WTC11 (cell line): ENCODE measurements around the gene GALNT4. TPM values are rescaled to one million over a fixed set of nuclear protein-coding genes. Genes with fewer than 3 reads are reported as not detected.

ENCODE experiments used
- ATAC-seq: fragments of 200-7000 bp; cut with Tn5 transposase; 2 replicates; pipeline ENCODE4 v1.10.0; 2021; ENCODE audit warnings: mild to moderate bottlenecking, moderate library complexity
- CTCF ChIA-PET: fragments of 300-600 bp; sonication (Branson Sonifier 250); formaldehyde crosslinking; loops from one replicate; lab custom pipeline; 2021; ENCODE audit warnings: antibody characterized with exemption; lab: Charles Lee
- POLR2A ChIA-PET: fragments of 350-600 bp; sonication (Branson Sonifier 250); formaldehyde crosslinking; loops from one replicate; lab custom pipeline; 2021; ENCODE audit warnings: antibody characterized with exemption; lab: Charles Lee
- DNase-seq: peaks from one replicate; pipeline ENCODE4 v3.0.0; 2021; ENCODE audit warnings: low spot score
- H3K27ac Mint-ChIP-seq: 2 replicates; pipeline ENCODE4 v1.8.0; 2021; ENCODE audit warnings: mixed read lengths
- H3K27me3 Mint-ChIP-seq: 2 replicates; pipeline ENCODE4 v1.8.0; 2021; ENCODE audit warnings: low read depth, mild to moderate bottlenecking, moderate library complexity, mixed read lengths
- H3K36me3 Mint-ChIP-seq: 2 replicates; pipeline ENCODE4 v1.8.0; 2021; ENCODE audit warnings: mixed read lengths
- H3K4me1 Mint-ChIP-seq: 2 replicates; pipeline ENCODE4 v1.8.0; 2022; ENCODE audit warnings: mixed read lengths
- H3K4me3 Mint-ChIP-seq: 2 replicates; pipeline ENCODE4 v1.8.0; 2021; ENCODE audit warnings: mild to moderate bottlenecking, moderate library complexity, mixed read lengths
- H3K9me3 Mint-ChIP-seq: 2 replicates; pipeline ENCODE4 v1.8.0; 2021; ENCODE audit warnings: mixed read lengths
- CBFB ChIP-seq: sonication (generic); formaldehyde crosslinking; IDR thresholded peaks from 2 replicates; pipeline ENCODE4 v1.8.1; 2022; ENCODE audit warnings: mild to moderate bottlenecking, low read depth, missing genetic modification reagents
- CDX4 ChIP-seq: fragments of 250-450 bp; sonication (Bioruptor Pico); IDR thresholded peaks from 2 replicates; pipeline ENCODE4 v1.9.0; 2021; ENCODE audit warnings: moderate library complexity, mild to moderate bottlenecking, inconsistent platforms, borderline replicate concordance
- CTCF ChIP-seq: fragments of 200-600 bp; IDR thresholded peaks from 2 replicates; pipeline ENCODE4 v1.8.0; 2022; ENCODE audit warnings: antibody characterized with exemption
- E2F4 ChIP-seq: sonication (generic); formaldehyde crosslinking; IDR thresholded peaks from 2 replicates; pipeline ENCODE4 v1.8.1; 2022; ENCODE audit warnings: low read depth, mild to moderate bottlenecking, moderate library complexity, missing genetic modification reagents, borderline replicate concordance
- EMX1 ChIP-seq: fragments of 250-450 bp; sonication (Bioruptor Pico); IDR thresholded peaks from 2 replicates; pipeline ENCODE4 v1.8.0; 2021; ENCODE audit warnings: mild to moderate bottlenecking
- HMGA2 ChIP-seq: fragments of 250-450 bp; sonication (Bioruptor Pico); IDR thresholded peaks from 2 replicates; pipeline ENCODE4 v1.4.0; 2021; ENCODE audit warnings: mild to moderate bottlenecking, moderate library complexity
- IRF1 ChIP-seq: sonication (generic); formaldehyde crosslinking; IDR thresholded peaks from 2 replicates; pipeline ENCODE4 v1.8.0; 2023; ENCODE audit warnings: missing genetic modification reagents
- MYBL2 ChIP-seq: sonication (generic); formaldehyde crosslinking; IDR thresholded peaks from 2 replicates; pipeline ENCODE4 v1.8.1; 2023; ENCODE audit warnings: mild to moderate bottlenecking, moderate library complexity, missing genetic modification reagents
- NFATC4 ChIP-seq: fragments of 250-450 bp; sonication (Bioruptor Pico); IDR thresholded peaks from 2 replicates; pipeline ENCODE4 v1.9.0; 2021; ENCODE audit warnings: mild to moderate bottlenecking
- OVOL2 ChIP-seq: fragments of 250-450 bp; sonication (Bioruptor Pico); IDR thresholded peaks from 2 replicates; pipeline ENCODE4 v1.9.0; 2021; ENCODE audit warnings: mild to moderate bottlenecking, borderline replicate concordance
- RORB ChIP-seq: fragments of 250-450 bp; sonication (Bioruptor Pico); IDR thresholded peaks from 2 replicates; pipeline ENCODE4 v1.9.0; 2021; ENCODE audit warnings: mild to moderate bottlenecking
- ZBTB21 ChIP-seq: sonication (generic); formaldehyde crosslinking; IDR thresholded peaks from 2 replicates; pipeline ENCODE4 v1.8.1; 2023; ENCODE audit warnings: mild to moderate bottlenecking, missing genetic modification reagents, borderline replicate concordance
- ZNF219 ChIP-seq: sonication (generic); formaldehyde crosslinking; IDR thresholded peaks from 2 replicates; pipeline ENCODE4 v1.8.0; 2023; ENCODE audit warnings: missing genetic modification reagents, mild to moderate bottlenecking, borderline replicate concordance
- ZNF317 ChIP-seq: sonication (generic); formaldehyde crosslinking; IDR thresholded peaks from 2 replicates; pipeline ENCODE4 v1.8.1; 2023; ENCODE audit warnings: low read depth, mild to moderate bottlenecking, moderate library complexity, missing genetic modification reagents, borderline replicate concordance
- total RNA-seq: library from RNA; stranded (reverse); gene quantifications from 3 replicates; pipeline ENCODE4 v1.2.3, GENCODE V29; 2021
- TF ChIP-seq, protein P1 (sequence below): sonication (generic); formaldehyde crosslinking; IDR thresholded peaks from 2 replicates; pipeline ENCODE4 v1.8.0; 2022; ENCODE audit warnings: mild to moderate bottlenecking, missing genetic modification reagents
- TF ChIP-seq, protein P2 (sequence below): fragments of 250-450 bp; sonication (Bioruptor Pico); IDR thresholded peaks from 2 replicates; pipeline ENCODE4 v1.9.0; 2021; ENCODE audit warnings: mild to moderate bottlenecking
- TF ChIP-seq, protein P3 (sequence below): sonication (generic); formaldehyde crosslinking; IDR thresholded peaks from 2 replicates; pipeline ENCODE4 v1.8.1; 2023; ENCODE audit warnings: mild to moderate bottlenecking, missing genetic modification reagents

GALNT4 gene
- total RNA-seq, 1 experiment from 2014 or later, result 3.9 TPM

DNA sequence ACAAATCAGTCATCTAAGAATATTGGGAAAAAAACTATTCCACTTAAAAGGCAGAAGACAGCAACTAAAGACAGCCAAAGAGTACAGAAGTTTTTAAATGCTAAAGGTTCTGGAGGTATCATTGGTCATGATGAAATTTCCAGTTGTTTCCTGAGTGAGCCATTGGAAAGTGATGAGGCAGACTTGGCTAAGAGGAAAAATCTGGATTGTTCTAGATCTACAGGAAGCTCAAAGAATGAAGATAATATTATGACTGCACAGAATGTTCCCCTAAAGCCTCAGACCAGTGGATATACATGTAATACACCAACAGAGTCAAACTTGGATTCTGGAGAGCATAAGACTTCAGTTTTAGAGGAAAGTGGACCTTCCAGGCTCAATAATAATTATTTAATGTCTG, 22.8 kb downstream of the GALNT4 start:
- ATAC-seq (no peak), DNase-seq (no peak)
- Mint-ChIP-seq H3K36me3 (peaks cover 13% of the 10 kb centered on the region; the same call in 1 of the 2 replicates), H3K27ac (no peak overlapping the region), H3K27me3 (no peaks in the 10 kb centered on the region), H3K4me3 (no peak overlapping the region), H3K4me1 (peaks cover 6% of the 10 kb centered on the region; the same call in 1 of the 2 replicates), H3K9me3 (peaks cover 11% of the 10 kb centered on the region)
- TF ChIP-seq MYBL2 (CRISPR knock-in tag) (no peak), E2F4 (CRISPR knock-in tag) (no peak), OVOL2 (CRISPR knock-in tag) (no peak), RORB (no peak), ZBTB21 (no peak), ZNF317 (CRISPR knock-in tag) (no peak), NFATC4 (CRISPR knock-in tag) (no peak), CDX4 (CRISPR knock-in tag) (no peak), ZNF219 (CRISPR knock-in tag) (no peak), IRF1 (CRISPR knock-in tag) (no peak), CTCF (no peak), EMX1 (CRISPR knock-in tag) (no peak), CBFB (no peak), HMGA2 (CRISPR knock-in tag) (no peak)
- TF ChIP-seq, protein P1, sequence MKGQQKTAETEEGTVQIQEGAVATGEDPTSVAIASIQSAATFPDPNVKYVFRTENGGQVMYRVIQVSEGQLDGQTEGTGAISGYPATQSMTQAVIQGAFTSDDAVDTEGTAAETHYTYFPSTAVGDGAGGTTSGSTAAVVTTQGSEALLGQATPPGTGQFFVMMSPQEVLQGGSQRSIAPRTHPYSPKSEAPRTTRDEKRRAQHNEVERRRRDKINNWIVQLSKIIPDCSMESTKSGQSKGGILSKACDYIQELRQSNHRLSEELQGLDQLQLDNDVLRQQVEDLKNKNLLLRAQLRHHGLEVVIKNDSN (CRISPR knock-in tag), result no peak
- TF ChIP-seq, protein P2, sequence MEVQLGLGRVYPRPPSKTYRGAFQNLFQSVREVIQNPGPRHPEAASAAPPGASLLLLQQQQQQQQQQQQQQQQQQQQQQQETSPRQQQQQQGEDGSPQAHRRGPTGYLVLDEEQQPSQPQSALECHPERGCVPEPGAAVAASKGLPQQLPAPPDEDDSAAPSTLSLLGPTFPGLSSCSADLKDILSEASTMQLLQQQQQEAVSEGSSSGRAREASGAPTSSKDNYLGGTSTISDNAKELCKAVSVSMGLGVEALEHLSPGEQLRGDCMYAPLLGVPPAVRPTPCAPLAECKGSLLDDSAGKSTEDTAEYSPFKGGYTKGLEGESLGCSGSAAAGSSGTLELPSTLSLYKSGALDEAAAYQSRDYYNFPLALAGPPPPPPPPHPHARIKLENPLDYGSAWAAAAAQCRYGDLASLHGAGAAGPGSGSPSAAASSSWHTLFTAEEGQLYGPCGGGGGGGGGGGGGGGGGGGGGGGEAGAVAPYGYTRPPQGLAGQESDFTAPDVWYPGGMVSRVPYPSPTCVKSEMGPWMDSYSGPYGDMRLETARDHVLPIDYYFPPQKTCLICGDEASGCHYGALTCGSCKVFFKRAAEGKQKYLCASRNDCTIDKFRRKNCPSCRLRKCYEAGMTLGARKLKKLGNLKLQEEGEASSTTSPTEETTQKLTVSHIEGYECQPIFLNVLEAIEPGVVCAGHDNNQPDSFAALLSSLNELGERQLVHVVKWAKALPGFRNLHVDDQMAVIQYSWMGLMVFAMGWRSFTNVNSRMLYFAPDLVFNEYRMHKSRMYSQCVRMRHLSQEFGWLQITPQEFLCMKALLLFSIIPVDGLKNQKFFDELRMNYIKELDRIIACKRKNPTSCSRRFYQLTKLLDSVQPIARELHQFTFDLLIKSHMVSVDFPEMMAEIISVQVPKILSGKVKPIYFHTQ (CRISPR knock-in tag), result no peak
- TF ChIP-seq, protein P3, sequence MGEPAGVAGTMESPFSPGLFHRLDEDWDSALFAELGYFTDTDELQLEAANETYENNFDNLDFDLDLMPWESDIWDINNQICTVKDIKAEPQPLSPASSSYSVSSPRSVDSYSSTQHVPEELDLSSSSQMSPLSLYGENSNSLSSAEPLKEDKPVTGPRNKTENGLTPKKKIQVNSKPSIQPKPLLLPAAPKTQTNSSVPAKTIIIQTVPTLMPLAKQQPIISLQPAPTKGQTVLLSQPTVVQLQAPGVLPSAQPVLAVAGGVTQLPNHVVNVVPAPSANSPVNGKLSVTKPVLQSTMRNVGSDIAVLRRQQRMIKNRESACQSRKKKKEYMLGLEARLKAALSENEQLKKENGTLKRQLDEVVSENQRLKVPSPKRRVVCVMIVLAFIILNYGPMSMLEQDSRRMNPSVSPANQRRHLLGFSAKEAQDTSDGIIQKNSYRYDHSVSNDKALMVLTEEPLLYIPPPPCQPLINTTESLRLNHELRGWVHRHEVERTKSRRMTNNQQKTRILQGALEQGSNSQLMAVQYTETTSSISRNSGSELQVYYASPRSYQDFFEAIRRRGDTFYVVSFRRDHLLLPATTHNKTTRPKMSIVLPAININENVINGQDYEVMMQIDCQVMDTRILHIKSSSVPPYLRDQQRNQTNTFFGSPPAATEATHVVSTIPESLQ (CRISPR knock-in tag), result no peak
- POLR2A ChIA-PET, result no interaction called here
- CTCF ChIA-PET, result no interaction called here
